HCT116 (cell line): Measurements from ENCODE around the gene KRIT1. TPM values are rescaled to one million over a fixed set of nuclear protein-coding genes. Genes with fewer than 3 reads are reported as not detected.

Experiments
- ATAC-seq: fragments of 200-7000 bp; cut with Tn5 transposase; 2 replicates; pipeline ENCODE4 v1.9.1; 2020; ENCODE audit warnings: mild to moderate bottlenecking, moderate library complexity
- BruUV-seq: library from RNA; stranded (reverse); fragments of 400-500 nt; replicated peaks from 2 replicates; lab custom pipeline; 2021; lab: Mats Ljungman, UMichigan
- CTCF ChIA-PET: fragments of 300-600 bp; sonication (Branson Sonifier 250); formaldehyde crosslinking; loops from one replicate; lab custom pipeline; 2021; ENCODE audit warnings: antibody characterized with exemption; lab: Charles Lee
- POLR2A ChIA-PET: fragments of 300-600, 350-600 bp; sonication (Branson Sonifier 250); formaldehyde crosslinking; loops from one replicate; lab custom pipeline; 2021; ENCODE audit warnings: antibody characterized with exemption; lab: Charles Lee
- RAD21 ChIA-PET, 2 experiments: fragments of 300-600 bp; sonication (Branson Sonifier 250); formaldehyde crosslinking; loops; one replicate each; lab custom pipeline; 2023; ENCODE audit warnings: low total read pairs in 2 of 2; ENCODE audit not compliant: uncharacterized antibody in 2 of 2, unreplicated experiment in 2 of 2, low non-redundant PET in 1 of 2; lab: Charles Lee
- DNase-seq: peaks from one replicate; pipeline ENCODE4 v3.0.0-alpha.2; 2010; ENCODE audit warnings: low read depth, low spot score
- H2AFZ ChIP-seq: fragments of 200-600 bp; shearing (Covaris generic), sonication (generic); 2 replicates; pipeline ENCODE4 v1.6.1; 2017; ENCODE audit warnings: low read depth, mixed run types, mixed read lengths, antibody characterized with exemption, low read length; ENCODE audit not compliant: poor library complexity, severe bottlenecking
- H3K27ac ChIP-seq: 2 replicates; pipeline ENCODE4 v1.5.1; 2012; ENCODE audit warnings: low read depth, low read length
- H3K27me3 ChIP-seq: fragments of 200-600 bp; sonication (generic); 2 replicates; pipeline ENCODE4 v1.6.1; 2016; ENCODE audit warnings: mixed run types, low read length, mixed read lengths; ENCODE audit not compliant: insufficient read depth
- H3K36me3 ChIP-seq, 2 experiments: fragments of 200-500 bp in 1 of 2; fragments of 200-600 bp in 1 of 2; sonication (Bioruptor generic) in 1 of 2; sonication (generic) in 1 of 2; 2 replicates each; pipeline versions ENCODE4 v1.5.1 to v1.6.1; 2014 to 2016; ENCODE audit warnings: low read length in 2 of 2, inconsistent platforms in 1 of 2, mixed read lengths in 1 of 2, mixed run types in 1 of 2; ENCODE audit not compliant: insufficient read depth in 2 of 2, control insufficient read depth in 1 of 2
- H3K4me1 ChIP-seq, 2 experiments: fragments of 200-600 bp in 1 of 2; sonication (generic) in 1 of 2; 2 replicates each; pipeline versions ENCODE4 v1.5.1 to v1.6.1; 2012 to 2017; ENCODE audit warnings: low read length in 2 of 2, inconsistent platforms in 1 of 2, mild to moderate bottlenecking in 1 of 2, mixed read lengths in 1 of 2, mixed run types in 1 of 2, moderate library complexity in 1 of 2; ENCODE audit not compliant: insufficient read depth in 2 of 2, control insufficient read depth in 1 of 2
- H3K4me2 ChIP-seq: fragments of 200-600 bp; sonication (generic); 2 replicates; pipeline ENCODE4 v1.6.1; 2017; ENCODE audit warnings: mixed run types, low read length, mixed read lengths
- H3K4me3 ChIP-seq, 2 experiments: fragments of 200-600 bp in 1 of 2; sonication (generic) in 1 of 2; replicated peaks in 1 of 2; 2 replicates each; pipeline ENCODE4 v1.5.1; 2011 to 2016; ENCODE audit warnings: low read length in 2 of 2, control low read depth in 1 of 2, low read depth in 1 of 2, mild to moderate bottlenecking in 1 of 2, mixed read lengths in 1 of 2, mixed run types in 1 of 2
- H3K79me2 ChIP-seq: fragments of 200-600 bp; sonication (generic); 2 replicates; pipeline ENCODE4 v1.6.1; 2017; ENCODE audit warnings: mild to moderate bottlenecking, mixed run types, low read length, moderate library complexity, mixed read lengths; ENCODE audit not compliant: insufficient read depth
- H3K9ac ChIP-seq: fragments of 200-600 bp; sonication (generic); 2 replicates; pipeline ENCODE4 v1.6.1; 2016; ENCODE audit warnings: low read length, mixed read lengths
- H3K9me2 ChIP-seq: fragments of 200-600 bp; sonication (generic), shearing (Covaris generic); 2 replicates; pipeline ENCODE4 v1.6.1; 2017; ENCODE audit warnings: mixed run types, mild to moderate bottlenecking, moderate library complexity; ENCODE audit not compliant: insufficient read depth
- H3K9me3 ChIP-seq, 2 experiments: fragments of 200-500 bp in 1 of 2; fragments of 200-600 bp in 1 of 2; sonication (Bioruptor generic) in 1 of 2; sonication (generic) in 1 of 2; 2 replicates each; pipeline ENCODE4 v1.6.1; 2014 to 2017; ENCODE audit warnings: low read length in 2 of 2, mixed read lengths in 2 of 2, inconsistent platforms in 1 of 2, low read depth in 1 of 2, mild to moderate bottlenecking in 1 of 2, mixed run types in 1 of 2, moderate library complexity in 1 of 2; ENCODE audit not compliant: control insufficient read depth in 1 of 2, insufficient read depth in 1 of 2
- H4K20me1 ChIP-seq: fragments of 200-600 bp; sonication (generic), shearing (Covaris generic); 2 replicates; pipeline ENCODE4 v1.6.1; 2017; ENCODE audit warnings: mixed run types, mild to moderate bottlenecking, moderate library complexity; ENCODE audit not compliant: insufficient read depth
- CBX3 ChIP-seq: IDR thresholded peaks from 2 replicates; pipeline ENCODE4 v1.6.1; 2012; ENCODE audit warnings: low read depth
- CEBPB ChIP-seq: IDR thresholded peaks from 2 replicates; pipeline ENCODE4 v1.6.1; 2012; ENCODE audit warnings: low read depth
- CTCF ChIP-seq, 3 experiments: fragments of 200-600 bp in 1 of 3; sonication (generic) in 1 of 3; IDR thresholded peaks in 2 of 3; conservative IDR thresholded peaks in 1 of 3; 2 replicates each; pipeline ENCODE4 v1.5.1; 2012 to 2017; ENCODE audit warnings: low read depth in 2 of 3, low read length in 2 of 3, antibody characterized with exemption in 1 of 3, borderline replicate concordance in 1 of 3, control low read depth in 1 of 3, mild to moderate bottlenecking in 1 of 3, mixed read lengths in 1 of 3, mixed run types in 1 of 3, moderate library complexity in 1 of 3; ENCODE audit not compliant: insufficient read depth in 1 of 3
- EGR1 ChIP-seq: IDR thresholded peaks from 2 replicates; pipeline ENCODE4 v1.6.1; 2012; ENCODE audit warnings: low read depth
- EZH2 ChIP-seq: fragments of 200-600 bp; sonication (generic); IDR thresholded peaks from 2 replicates; pipeline ENCODE4 v1.6.1; 2017; ENCODE audit warnings: antibody characterized with exemption, mixed run types
- EZH2phosphoT487 ChIP-seq: fragments of 200-600 bp; IDR thresholded peaks from 2 replicates; pipeline ENCODE4 v1.6.1; 2018; ENCODE audit warnings: antibody characterized with exemption, borderline replicate concordance
- REST ChIP-seq: IDR thresholded peaks from 2 replicates; pipeline ENCODE4 v1.6.1; 2012; ENCODE audit warnings: low read depth
- ZFX ChIP-seq: fragments of 450-650 bp; IDR thresholded peaks from 2 replicates; pipeline ENCODE4 v1.6.1; 2017
- ZNF274 ChIP-seq: fragments of 200-500 bp; sonication (Bioruptor generic); IDR thresholded peaks from 2 replicates; pipeline ENCODE4 v1.6.1; 2014; ENCODE audit warnings: mild to moderate bottlenecking, low read depth, low read length, inconsistent platforms
- intact Hi-C: fragments of 100-400 bp; cut with micrococcal nuclease; formaldehyde crosslinking; loops from 2 replicates; pipeline ENCODE4 v1.10.0; 2022
- total RNA-seq: library from RNA; stranded (reverse); gene quantifications from one replicate; pipeline ENCODE4 v1.2.1, GENCODE V29; 2021; ENCODE audit not compliant: unreplicated experiment

Gene KRIT1
- total RNA-seq, 1 experiment from 2014 or later = 32.4 TPM

GRCh38 chr7:92259062-92259461 lies 13.3 kb upstream of the KRIT1 start:
- RAD21 ChIA-PET = no interaction called here
- H3K36me3 ChIP-seq = no peaks in the 10 kb centered on the region
- H4K20me1 ChIP-seq = no peaks in the 10 kb centered on the region
- no peaks in the 10 kb centered on the region for H3K27me3 ChIP-seq
- BruUV-seq = no TSS peak
- intact Hi-C loops = no loop called here
- TF ChIP-seq EZH2phosphoT487 = no peak
- no peak for TF ChIP-seq REST
- no peak for TF ChIP-seq EZH2
- no peak for TF ChIP-seq ZFX
- TF ChIP-seq EGR1 = no peak
- peak overlapping the region; percentile 80; the same call in 1 of the 2 replicates for H3K4me2 ChIP-seq
- H3K9me2 ChIP-seq = no peaks in the 10 kb centered on the region
- DNase-seq (no peak), ATAC-seq (no peak)
- peak overlapping the region; percentile 67; the same call in 1 of the 2 replicates for H3K27ac ChIP-seq
- H3K79me2 ChIP-seq = peaks cover 92% of the 10 kb centered on the region
- H3K9ac ChIP-seq = peak overlapping the region; percentile 52
- POLR2A ChIA-PET = interaction anchor here (2.8 kb wide), 1 partner anchor 12 kb away, joined by 22 read pairs; the partner anchor contains the start of genes ANKIB1 and KRIT1
- CTCF ChIA-PET = no interaction called here
- H2AFZ ChIP-seq = no peak overlapping the region
- H3K9me3 ChIP-seq = no peaks in the 10 kb centered on the region
- H3K4me1 ChIP-seq = peaks cover 21 to 42% of the 10 kb centered on the region in 2 experiments
- H3K4me3 ChIP-seq = no peak overlapping the region

- Histone ChIP-seq H3K27ac (no peak overlapping the region), H3K9me2 (no peaks in the 10 kb centered on the region), H4K20me1 (no peaks in the 10 kb centered on the region), H3K9me3 (no peaks in the 10 kb centered on the region), H3K4me1 (peaks cover 15 to 30% of the 10 kb centered on the region in 2 experiments), H3K4me2 (no peak overlapping the region), H2AFZ (no peak overlapping the region), H3K27me3 (no peaks in the 10 kb centered on the region), H3K36me3 (peaks cover 0 to 7% of the 10 kb centered on the region in 2 experiments; a peak in 1 of 4 replicates), H3K79me2 (peaks cover 92% of the 10 kb centered on the region), H3K4me3 (no peak overlapping the region), H3K9ac (no peak overlapping the region)
- ATAC-seq = no peak
- no peak for DNase-seq
- ChIA-PET CTCF (interaction anchor here (1.1 kb wide), 1 partner anchor 9 kb away, joined by 4 read pairs; the partner anchor contains the start of genes ANKIB1 and KRIT1), RAD21 (no interaction called here), POLR2A (interaction anchor here (1.4 kb wide), 1 partner anchor 10 kb away, joined by 5 read pairs; the partner anchor contains the start of genes ANKIB1 and KRIT1)
- no TSS peak for BruUV-seq
- intact Hi-C loops = no loop called here
- TF ChIP-seq CTCF (IDR thresholded peaks at IDR 0.05 in 2 of 3, conservative IDR thresholded peaks at IDR 0.05 in 1 of 3; ENCODE audit: borderline replicate concordance in 1 of 3, insufficient read depth in 1 of 3, low read depth in 2 of 3, low read length in 2 of 3) (no peak), REST (no peak), CEBPB (no peak), ZNF274 (no peak), EZH2phosphoT487 (no peak), EGR1 (no peak), CBX3 (no peak)
Measured at GRCh38 chr7:92255308-92255707, 9.6 kb upstream of the KRIT1 start.
